Measurements from ENCODE around the gene KAZN. TPM values are rescaled to one million over a fixed set of nuclear protein-coding genes. Genes with fewer than 3 reads are reported as not detected.

Gene KAZN
- total RNA-seq, 2 donors from 2014 or later, result 9.8 to 12.2 TPM

DNA sequence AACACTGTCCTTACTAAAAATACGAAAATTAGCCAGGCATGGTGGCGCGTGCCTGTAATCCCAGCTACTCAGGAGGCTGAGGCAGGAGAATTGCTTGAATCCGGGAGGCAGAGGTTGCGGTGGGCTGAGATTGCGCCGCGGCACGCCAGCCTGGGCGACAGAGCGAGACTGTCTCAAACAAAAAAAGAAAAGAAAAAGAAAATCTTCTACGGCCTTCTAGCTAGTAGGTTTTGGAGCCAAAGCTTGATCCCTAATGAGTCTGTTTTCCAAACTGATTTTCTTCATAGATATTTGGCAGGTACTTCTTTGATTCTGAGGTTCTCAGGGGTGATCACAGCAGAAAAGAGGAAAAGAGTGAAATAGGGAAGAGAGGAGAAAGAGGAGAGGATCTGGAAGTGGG lies 372.7 kb downstream of the KAZN start:
- TF ChIP-seq, protein P1, sequence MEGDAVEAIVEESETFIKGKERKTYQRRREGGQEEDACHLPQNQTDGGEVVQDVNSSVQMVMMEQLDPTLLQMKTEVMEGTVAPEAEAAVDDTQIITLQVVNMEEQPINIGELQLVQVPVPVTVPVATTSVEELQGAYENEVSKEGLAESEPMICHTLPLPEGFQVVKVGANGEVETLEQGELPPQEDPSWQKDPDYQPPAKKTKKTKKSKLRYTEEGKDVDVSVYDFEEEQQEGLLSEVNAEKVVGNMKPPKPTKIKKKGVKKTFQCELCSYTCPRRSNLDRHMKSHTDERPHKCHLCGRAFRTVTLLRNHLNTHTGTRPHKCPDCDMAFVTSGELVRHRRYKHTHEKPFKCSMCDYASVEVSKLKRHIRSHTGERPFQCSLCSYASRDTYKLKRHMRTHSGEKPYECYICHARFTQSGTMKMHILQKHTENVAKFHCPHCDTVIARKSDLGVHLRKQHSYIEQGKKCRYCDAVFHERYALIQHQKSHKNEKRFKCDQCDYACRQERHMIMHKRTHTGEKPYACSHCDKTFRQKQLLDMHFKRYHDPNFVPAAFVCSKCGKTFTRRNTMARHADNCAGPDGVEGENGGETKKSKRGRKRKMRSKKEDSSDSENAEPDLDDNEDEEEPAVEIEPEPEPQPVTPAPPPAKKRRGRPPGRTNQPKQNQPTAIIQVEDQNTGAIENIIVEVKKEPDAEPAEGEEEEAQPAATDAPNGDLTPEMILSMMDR (IDR thresholded peaks at IDR 0.05), result no peak
- H3K27me3 ChIP-seq, result no peaks in the 10 kb centered on the region
- DNase-seq, result no peak
- no peaks in the 10 kb centered on the region for H3K4me1 ChIP-seq
- no peak overlapping the region for H3K27ac ChIP-seq
- no peaks in the 10 kb centered on the region for H3K9me3 ChIP-seq
- no peak overlapping the region for H3K9ac ChIP-seq (ENCODE audit: low read depth in 2 of 2, low read length in 2 of 2)
- H3K4me3 ChIP-seq, result no peak overlapping the region
- intact Hi-C loops (cut with DNase I), result no loop called here
- no peaks in the 10 kb centered on the region for H3K36me3 ChIP-seq

DNA sequence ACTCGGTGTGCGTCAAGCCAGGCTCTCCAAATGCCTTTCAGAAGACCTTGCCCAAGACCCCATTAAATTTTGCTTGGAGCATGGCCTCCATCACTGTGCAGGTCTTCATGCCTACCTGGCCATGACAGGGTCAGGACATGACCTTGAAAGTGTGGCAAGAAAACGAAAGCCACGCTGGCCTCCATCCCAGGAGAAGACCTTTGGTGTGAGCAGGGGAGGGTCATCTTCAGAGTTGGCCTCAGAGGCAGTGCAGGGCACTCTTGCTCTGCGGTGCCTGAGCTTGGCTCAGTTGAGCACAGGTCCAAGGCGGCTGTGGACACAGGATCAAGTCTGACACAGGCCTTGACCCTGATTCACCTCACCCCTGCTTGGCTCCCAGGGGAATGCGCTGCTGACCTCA lies 373.6 kb downstream of the KAZN start:
- intact Hi-C loops (cut with DNase I), result no loop called here
- no peak for DNase-seq
- no peaks in the 10 kb centered on the region for H3K4me1 ChIP-seq
- no peak overlapping the region for H3K27ac ChIP-seq
- no peaks in the 10 kb centered on the region for H3K27me3 ChIP-seq
- no peaks in the 10 kb centered on the region for H3K36me3 ChIP-seq
- H3K4me3 ChIP-seq, result no peak overlapping the region
- TF ChIP-seq, protein P1 (IDR thresholded peaks at IDR 0.05), result no peak
- no peaks in the 10 kb centered on the region for H3K9me3 ChIP-seq
- no peak overlapping the region for H3K9ac ChIP-seq (ENCODE audit: low read depth in 2 of 2, low read length in 2 of 2)

DNA sequence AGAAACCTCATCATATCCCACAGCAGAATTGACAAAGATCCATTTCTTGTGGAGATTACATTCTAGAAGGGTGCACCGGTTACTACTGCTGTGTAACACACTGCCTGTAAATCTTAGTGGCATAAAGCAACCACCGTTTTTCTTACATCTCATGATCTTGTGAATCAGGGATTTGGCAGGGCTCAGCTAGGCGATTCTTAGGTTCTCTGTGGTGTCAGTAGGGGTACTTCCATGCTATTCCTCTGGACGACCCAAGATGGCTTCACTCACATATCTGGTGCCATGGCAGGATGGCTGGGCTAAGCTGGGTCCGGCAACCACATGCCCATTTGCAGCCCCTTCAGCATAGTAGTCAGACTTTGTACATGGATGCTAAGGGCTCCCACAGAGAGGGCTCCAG lies 375.3 kb downstream of the KAZN start:
- no peak overlapping the region for H3K4me3 ChIP-seq
- H3K9me3 ChIP-seq, result no peaks in the 10 kb centered on the region
- no peaks in the 10 kb centered on the region for H3K4me1 ChIP-seq
- intact Hi-C loops (cut with DNase I), result no loop called here
- TF ChIP-seq, protein P1 (IDR thresholded peaks at IDR 0.05), result no peak
- no peak for DNase-seq
- H3K27ac ChIP-seq, result no peak overlapping the region
- H3K9ac ChIP-seq (ENCODE audit: low read depth in 2 of 2, low read length in 2 of 2), result no peak overlapping the region
- H3K27me3 ChIP-seq, result no peaks in the 10 kb centered on the region
- H3K36me3 ChIP-seq, result no peaks in the 10 kb centered on the region

DNA sequence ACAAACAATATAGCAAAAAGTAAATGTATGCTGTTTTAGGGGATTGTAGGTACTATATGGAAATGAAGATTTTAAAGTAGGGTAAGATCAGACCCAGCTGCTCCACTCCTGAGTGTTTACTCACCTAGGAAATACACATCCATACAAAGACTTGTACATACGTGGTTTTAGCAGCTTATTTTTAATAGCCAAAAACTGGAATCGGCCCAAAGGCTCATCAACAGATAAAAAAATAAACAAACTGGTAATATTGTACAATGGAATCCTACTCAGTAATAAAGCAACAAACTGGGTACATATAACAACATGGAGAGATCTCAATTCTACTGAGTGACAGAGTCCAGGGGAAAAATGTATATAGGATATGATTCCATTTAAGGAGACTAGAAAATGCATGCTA lies 375.9 kb downstream of the KAZN start:
- H3K27ac ChIP-seq, result no peak overlapping the region
- H3K9ac ChIP-seq (ENCODE audit: low read depth in 2 of 2, low read length in 2 of 2), result no peak overlapping the region
- no peaks in the 10 kb centered on the region for H3K9me3 ChIP-seq
- no peaks in the 10 kb centered on the region for H3K27me3 ChIP-seq
- no peaks in the 10 kb centered on the region for H3K36me3 ChIP-seq
- H3K4me1 ChIP-seq, result no peaks in the 10 kb centered on the region
- intact Hi-C loops (cut with DNase I), result no loop called here
- DNase-seq, result no peak
- TF ChIP-seq, protein P1 (IDR thresholded peaks at IDR 0.05), result no peak
- H3K4me3 ChIP-seq, result no peak overlapping the region

DNA sequence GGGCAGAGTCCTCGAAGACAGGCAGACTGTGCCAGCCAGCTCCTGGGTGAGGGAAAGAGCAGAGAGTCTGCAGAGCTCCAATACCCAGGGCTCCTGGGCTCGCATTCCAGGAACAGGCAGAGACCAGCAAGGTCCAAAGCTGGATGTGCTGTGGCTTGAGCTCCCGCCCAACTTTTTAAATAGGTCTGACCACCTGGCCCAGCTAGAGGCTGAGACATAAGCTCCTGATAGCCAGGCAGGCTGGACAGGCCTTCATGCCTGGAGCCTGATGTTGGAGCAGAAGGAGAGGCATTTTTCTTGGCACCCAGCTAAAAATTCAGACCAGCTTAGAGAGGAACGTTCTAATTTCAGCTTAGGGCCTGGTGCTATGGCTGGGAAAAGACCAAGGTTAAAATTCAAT lies 376.6 kb downstream of the KAZN start:
- intact Hi-C loops (cut with DNase I), result no loop called here
- TF ChIP-seq, protein P1 (IDR thresholded peaks at IDR 0.05), result no peak
- no peak overlapping the region for H3K9ac ChIP-seq (ENCODE audit: low read depth in 2 of 2, low read length in 2 of 2)
- H3K27ac ChIP-seq, result no peak overlapping the region
- no peak overlapping the region for H3K4me3 ChIP-seq
- H3K27me3 ChIP-seq, result no peaks in the 10 kb centered on the region
- no peak for DNase-seq
- H3K36me3 ChIP-seq, result no peaks in the 10 kb centered on the region
- no peaks in the 10 kb centered on the region for H3K4me1 ChIP-seq
- no peaks in the 10 kb centered on the region for H3K9me3 ChIP-seq

DNA sequence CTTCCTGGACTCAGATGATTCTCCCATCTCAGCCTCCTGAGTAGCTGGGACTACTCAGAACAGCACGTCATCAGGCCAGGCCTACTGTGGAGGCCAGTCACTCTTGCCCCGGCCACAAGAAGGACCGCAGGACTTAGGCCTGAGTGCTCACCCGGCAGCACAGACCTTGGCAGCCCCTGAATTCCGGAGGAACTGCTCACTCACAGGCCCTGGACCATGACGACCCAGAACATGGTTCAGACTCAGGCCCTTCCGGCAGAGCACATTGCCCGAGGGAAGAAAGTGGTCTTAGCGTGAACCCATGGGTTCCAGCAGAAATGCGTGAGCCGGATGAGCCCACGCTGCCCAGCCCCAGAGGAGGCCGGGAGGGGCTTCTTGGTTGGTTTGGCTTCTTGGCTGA lies 377.8 kb downstream of the KAZN start:
- H3K27ac ChIP-seq, result no peak overlapping the region
- H3K9me3 ChIP-seq, result no peaks in the 10 kb centered on the region
- no peak overlapping the region for H3K9ac ChIP-seq (ENCODE audit: low read depth in 2 of 2, low read length in 2 of 2)
- DNase-seq, result no peak
- no peaks in the 10 kb centered on the region for H3K27me3 ChIP-seq
- H3K4me1 ChIP-seq, result no peaks in the 10 kb centered on the region
- intact Hi-C loops (cut with DNase I), result no loop called here
- TF ChIP-seq, protein P1 (IDR thresholded peaks at IDR 0.05), result no peak
- no peaks in the 10 kb centered on the region for H3K36me3 ChIP-seq
- H3K4me3 ChIP-seq, result no peak overlapping the region

Data from colonic mucosa (tissue), 4 donors.